Thymus (tissue), 11 donors: ENCODE measurements around the gene GNAZ. TPM values are rescaled to one million over a fixed set of nuclear protein-coding genes. Genes with fewer than 3 reads are reported as not detected.

Experiments
- DNase-seq, 9 donors: peaks; one replicate each; pipeline ENCODE4 v3.0.0-alpha.2; 2013; ENCODE audit warnings: low spot score in 9 of 9, low read depth in 6 of 9, missing footprints in 1 of 9
- H3K27ac ChIP-seq, 2 donors: one replicate each; pipeline ENCODE4 v1.5.1; 2013; ENCODE audit warnings: control low read depth in 1 of 2, low read depth in 1 of 2, low read length in 1 of 2, mild to moderate bottlenecking in 1 of 2, moderate library complexity in 1 of 2
- H3K27me3 ChIP-seq, 2 donors: one replicate each; pipeline ENCODE4 v1.5.1; 2013; ENCODE audit warnings: low read length in 1 of 2; ENCODE audit not compliant: control insufficient read depth in 2 of 2, insufficient read depth in 1 of 2
- H3K36me3 ChIP-seq, 2 donors: one replicate each; pipeline ENCODE4 v1.5.1; 2013; ENCODE audit warnings: low read length in 1 of 2, mild to moderate bottlenecking in 1 of 2, moderate library complexity in 1 of 2; ENCODE audit not compliant: control insufficient read depth in 2 of 2, insufficient read depth in 2 of 2
- H3K4me1 ChIP-seq, 2 donors: one replicate each; pipeline ENCODE4 v1.5.1; 2013; ENCODE audit warnings: low read length in 2 of 2; ENCODE audit not compliant: control insufficient read depth in 2 of 2, insufficient read depth in 2 of 2
- H3K4me3 ChIP-seq, 2 donors: one replicate each; pipeline ENCODE4 v1.5.1; 2013; ENCODE audit warnings: low read length in 2 of 2, control low read depth in 1 of 2, mild to moderate bottlenecking in 1 of 2
- H3K9me3 ChIP-seq, 2 donors: one replicate each; pipeline ENCODE4 v1.5.1; 2013; ENCODE audit warnings: low read length in 1 of 2, mild to moderate bottlenecking in 1 of 2; ENCODE audit not compliant: control insufficient read depth in 2 of 2, insufficient read depth in 1 of 2
- WGBS: extraction: QIAGEN DNeasy Blood & Tissue Kit; methylation state at CpG from one replicate; pipeline ENCODE4 v1.1.7; 2013; 5-methylcytosine and 5-hydroxymethylcytosine counted together
- polyA plus RNA-seq: library from polyadenylated mRNA; stranded (reverse); fragments of 200-250 nt; gene quantifications from one replicate; pipeline ENCODE4 v1.2.3, GENCODE V29; 2013
- total RNA-seq: library from RNA; stranded (reverse); fragments of 120-200 nt; gene quantifications from one replicate; pipeline ENCODE4 v1.2.4, GENCODE V29; 2013
- donor health status: healthy.

GNAZ gene
- total and polyA plus RNA-seq, 2 donors = 0.66 to 1.1 TPM

- Histone ChIP-seq H3K36me3 (no peaks in the 10 kb centered on the region), H3K27me3 (peaks cover 0 to 16% of the 10 kb centered on the region in 2 donors), H3K4me3 (no peak overlapping the region), H3K4me1 (peaks cover 0 to 4% of the 10 kb centered on the region in 2 donors), H3K27ac (no peak overlapping the region), H3K9me3 (no peaks in the 10 kb centered on the region)
- WGBS = 18% methylated on average over 8 of the region's 8 CpGs
- DNase-seq = no peak
These were observed 17.9 kb downstream of the GNAZ start for GRCh38 chr22:23088199-23088604.

- DNase-seq = no peak
- Histone ChIP-seq H3K4me1 (peaks cover 0 to 4% of the 10 kb centered on the region in 2 donors), H3K27me3 (peaks cover 0 to 16% of the 10 kb centered on the region in 2 donors), H3K36me3 (no peaks in the 10 kb centered on the region), H3K9me3 (no peaks in the 10 kb centered on the region), H3K4me3 (no peak overlapping the region), H3K27ac (no peak overlapping the region)
- WGBS = 96% methylated on average over 10 of the region's 10 CpGs
These were observed 18.7 kb downstream of the GNAZ start for GRCh38 chr22:23089010-23089409.

GRCh38 chr22:23089633-23090456, 19.5 kb downstream of the GNAZ start:
- Histone ChIP-seq H3K9me3 (no peaks in the 10 kb centered on the region), H3K27ac (no peak overlapping the region), H3K27me3 (peaks cover 0 to 16% of the 10 kb centered on the region in 2 donors), H3K4me3 (no peak overlapping the region), H3K4me1 (peaks cover 0 to 4% of the 10 kb centered on the region in 2 donors), H3K36me3 (no peaks in the 10 kb centered on the region)
- no peak for DNase-seq
- 97% methylated on average over 14 of the region's 14 CpGs for WGBS

GRCh38 chr22:23090457-23090835, 20.1 kb downstream of the GNAZ start:
- Histone ChIP-seq H3K4me1 (peaks cover 0 to 4% of the 10 kb centered on the region in 2 donors), H3K4me3 (no peak overlapping the region)
- whole genome bisulfite sequencing = 96% methylated on average over 3 of the region's 3 CpGs

GRCh38 chr22:23091760-23092159, 21.4 kb downstream of the GNAZ start:
- 97% methylated on average over 2 of the region's 2 CpGs for WGBS
- no peak for DNase-seq
- Histone ChIP-seq H3K9me3 (no peaks in the 10 kb centered on the region), H3K4me1 (peaks cover 0 to 4% of the 10 kb centered on the region in 2 donors), H3K36me3 (no peaks in the 10 kb centered on the region), H3K4me3 (no peak overlapping the region), H3K27me3 (peaks cover 0 to 8% of the 10 kb centered on the region in 2 donors), H3K27ac (no peak overlapping the region)

More at GRCh38 chr22:23090457-23090835, 20.1 kb downstream of the GNAZ start:
- H3K9me3 ChIP-seq = no peaks in the 10 kb centered on the region
- H3K27me3 ChIP-seq = peaks cover 0 to 16% of the 10 kb centered on the region in 2 donors
- no peak for DNase-seq
- no peak overlapping the region for H3K27ac ChIP-seq
- no peaks in the 10 kb centered on the region for H3K36me3 ChIP-seq

GRCh38 chr22:23092217-23092955, 22.1 kb downstream of the GNAZ start:
- Histone ChIP-seq H3K9me3 (no peaks in the 10 kb centered on the region), H3K27ac (no peak overlapping the region), H3K4me1 (peaks cover 0 to 4% of the 10 kb centered on the region in 2 donors), H3K4me3 (no peak overlapping the region), H3K27me3 (peaks cover 0 to 3% of the 10 kb centered on the region in 2 donors), H3K36me3 (no peaks in the 10 kb centered on the region)
- WGBS = 96% methylated on average over 13 of the region's 13 CpGs
- DNase-seq = no peak

GRCh38 chr22:23093051-23093788, 22.9 kb downstream of the GNAZ start:
- H3K4me3 ChIP-seq = no peak overlapping the region
- no peaks in the 10 kb centered on the region for H3K36me3 ChIP-seq
- WGBS = 98% methylated on average over 14 of the region's 14 CpGs
- H3K27me3 ChIP-seq = peaks cover 0 to 3% of the 10 kb centered on the region in 2 donors
- no peak for DNase-seq
- H3K4me1 ChIP-seq = peaks cover 0 to 3% of the 10 kb centered on the region in 2 donors
- H3K27ac ChIP-seq = no peak overlapping the region
- H3K9me3 ChIP-seq = no peaks in the 10 kb centered on the region

GRCh38 chr22:23094260-23094659, 23.9 kb downstream of the GNAZ start:
- Histone ChIP-seq H3K27me3 (peaks cover 0 to 3% of the 10 kb centered on the region in 2 donors), H3K4me3 (no peak overlapping the region), H3K4me1 (no peaks in the 10 kb centered on the region), H3K36me3 (no peaks in the 10 kb centered on the region), H3K27ac (no peak overlapping the region), H3K9me3 (no peaks in the 10 kb centered on the region)
- 94% methylated on average over 9 of the region's 9 CpGs for WGBS
- DNase-seq = no peak
